NOMO-1 treated with dmso at 0.1 percent for 144 hours (cell line): Measurements from ENCODE around the gene SDK1.
"Not testable (repeated sequence)": the region's sequence is repeated elsewhere in the genome, so short reads cannot be mapped to it uniquely, and the experiment has no call there.

ENCODE experiments used
- DNase-seq: peaks from one replicate; lab custom pipeline; 2025; ENCODE audit not compliant: unreplicated experiment; lab: John Stamatoyannopoulos, UW

The SDK1 gene

DNA sequence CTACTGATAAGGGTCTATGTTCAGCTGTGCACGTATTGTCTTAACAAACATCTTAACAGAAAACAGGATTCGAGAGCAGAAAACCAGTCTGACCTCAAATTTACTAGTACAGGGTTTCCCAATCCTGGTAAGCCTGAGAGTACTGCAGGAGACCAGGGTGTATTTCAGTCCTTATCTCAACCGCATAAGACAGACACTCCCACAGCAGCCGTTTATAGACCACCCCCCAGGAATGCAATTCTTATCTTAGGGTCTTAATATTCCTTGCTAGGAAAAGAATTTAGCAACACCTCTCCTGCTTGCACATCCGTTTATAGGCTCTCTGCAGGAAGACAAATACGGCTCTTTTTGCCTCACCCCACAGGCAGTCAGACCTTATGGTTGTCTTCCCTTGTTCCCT lies 277.3 kb downstream of the SDK1 start:
- DNase-seq: no peak

DNA sequence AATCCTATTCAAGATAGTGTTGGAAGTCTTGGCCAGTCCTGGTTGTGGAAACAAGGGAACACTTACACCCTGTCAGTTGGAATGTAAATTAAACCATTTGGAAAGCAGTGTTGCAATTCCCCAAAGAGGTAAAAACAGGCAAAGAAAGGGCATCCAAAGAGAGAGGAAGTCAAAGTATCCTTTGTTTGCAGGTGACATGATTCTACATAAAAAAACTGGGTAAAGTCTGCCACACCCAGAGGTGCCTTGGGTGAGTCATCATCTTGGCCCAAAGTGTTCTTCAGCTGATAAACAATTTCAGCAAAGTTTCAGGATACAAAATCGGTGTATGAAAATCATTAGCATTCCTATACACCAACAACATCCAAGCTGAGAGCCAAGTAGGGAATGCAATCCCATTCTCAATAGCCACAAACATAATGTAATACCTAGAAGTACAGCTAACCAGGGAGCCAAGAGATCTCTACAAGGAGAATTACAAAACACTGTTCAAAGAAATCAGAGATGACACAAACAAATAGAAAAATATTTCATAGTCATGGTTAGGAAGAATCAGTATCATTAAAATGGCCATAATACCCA lies 278.7 kb downstream of the SDK1 start:
- no peak for DNase-seq

DNA sequence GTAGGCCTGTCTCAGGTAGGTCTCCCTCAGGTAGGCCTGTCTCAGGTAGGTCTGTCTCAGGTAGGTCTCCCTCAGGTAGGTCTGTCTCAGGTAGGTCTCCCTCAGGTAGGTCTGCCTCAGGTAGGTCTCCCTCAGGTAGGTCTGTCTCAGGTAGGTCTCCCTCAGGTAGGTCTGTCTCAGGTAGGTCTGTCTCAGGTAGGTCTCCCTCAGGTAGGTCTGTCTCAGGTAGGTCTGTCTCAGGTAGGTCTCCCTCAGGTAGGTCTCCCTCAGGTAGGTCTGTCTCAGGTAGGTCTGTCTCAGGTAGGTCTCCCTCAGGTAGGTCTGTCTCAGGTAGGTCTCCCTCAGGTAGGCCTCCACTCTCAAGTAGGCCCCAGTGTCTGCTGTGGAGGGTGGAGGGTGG lies 281.1 kb downstream of the SDK1 start:
- not testable (repeated sequence) for DNase-seq

DNA sequence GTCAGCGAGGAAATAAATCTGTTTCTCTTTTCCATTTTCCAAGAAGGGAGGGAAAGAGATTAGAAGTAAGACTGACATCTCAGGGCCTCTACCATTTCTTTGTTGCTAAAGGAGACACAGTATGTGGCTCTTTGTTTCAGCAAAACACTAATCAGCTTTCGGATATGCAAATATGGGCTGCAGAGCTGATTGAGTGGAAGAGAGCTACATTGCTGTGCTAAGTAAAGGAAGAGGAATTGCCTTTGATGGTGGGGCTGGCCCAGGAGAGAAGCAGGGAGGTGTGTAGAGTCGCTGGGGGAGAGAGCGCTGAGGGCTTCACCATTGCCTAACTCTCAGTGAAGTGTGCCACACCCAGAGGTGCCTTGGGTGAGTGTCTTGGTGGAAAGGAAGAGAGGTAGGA lies 284.8 kb downstream of the SDK1 start:
- DNase-seq: no peak

DNA sequence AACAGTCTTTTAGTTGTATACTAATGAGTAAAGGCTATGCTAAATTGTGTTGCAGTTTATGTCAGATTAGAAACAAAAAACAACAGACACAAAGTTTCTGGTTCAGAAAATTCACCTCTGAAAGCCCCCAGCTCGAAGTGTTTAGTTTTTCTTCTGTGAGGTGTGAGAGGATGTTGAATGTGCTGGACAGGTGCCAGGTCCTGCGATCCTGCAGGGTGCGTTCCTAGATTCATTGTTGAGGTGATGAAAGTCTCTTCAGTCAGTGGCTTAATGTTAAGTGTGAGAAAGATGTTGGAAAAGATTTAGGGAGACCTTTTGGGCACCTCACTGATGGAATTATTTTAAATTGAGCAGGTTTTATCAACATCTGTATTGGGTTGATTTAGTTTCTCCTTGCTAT lies 287.3 kb downstream of the SDK1 start:
- no peak for DNase-seq

DNA sequence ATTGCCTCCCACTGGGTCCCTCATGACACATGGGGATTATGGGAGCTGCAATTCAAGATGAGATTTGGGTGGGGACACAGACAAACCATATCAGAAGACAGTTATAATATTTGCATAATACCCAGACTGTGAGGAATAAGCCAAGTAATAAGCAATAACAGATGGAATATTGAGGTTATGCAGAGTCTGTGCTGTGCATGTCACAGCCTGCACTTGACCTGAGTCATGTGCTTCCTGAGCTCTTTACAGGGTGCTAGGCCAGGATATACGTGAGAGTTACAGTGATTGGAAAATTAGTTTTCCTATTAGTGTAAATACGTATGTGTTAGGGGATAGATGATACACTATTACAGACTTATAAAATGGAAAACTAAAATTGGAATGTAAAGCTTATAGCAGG lies 288.7 kb downstream of the SDK1 start:
- DNase-seq: no peak

DNA sequence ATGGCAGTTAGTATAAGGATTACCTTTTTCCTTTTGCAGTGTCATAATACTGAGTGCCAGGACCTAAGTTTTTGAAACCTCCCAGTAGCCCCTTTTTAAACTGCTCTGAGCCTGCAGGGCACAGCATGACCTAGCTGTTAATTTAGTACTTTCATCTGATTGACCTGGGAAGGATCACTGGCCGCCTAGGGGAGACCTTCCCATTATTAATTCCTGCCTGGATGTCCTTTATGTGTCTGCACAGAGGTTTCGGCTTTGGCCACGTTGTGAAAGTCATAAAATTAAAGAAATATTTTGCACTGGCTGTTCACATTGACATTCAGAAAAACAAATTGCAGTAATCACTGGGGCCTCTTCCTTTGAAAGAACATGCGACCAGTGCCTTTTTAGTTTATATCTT lies 290.2 kb downstream of the SDK1 start:
- no peak for DNase-seq

DNA sequence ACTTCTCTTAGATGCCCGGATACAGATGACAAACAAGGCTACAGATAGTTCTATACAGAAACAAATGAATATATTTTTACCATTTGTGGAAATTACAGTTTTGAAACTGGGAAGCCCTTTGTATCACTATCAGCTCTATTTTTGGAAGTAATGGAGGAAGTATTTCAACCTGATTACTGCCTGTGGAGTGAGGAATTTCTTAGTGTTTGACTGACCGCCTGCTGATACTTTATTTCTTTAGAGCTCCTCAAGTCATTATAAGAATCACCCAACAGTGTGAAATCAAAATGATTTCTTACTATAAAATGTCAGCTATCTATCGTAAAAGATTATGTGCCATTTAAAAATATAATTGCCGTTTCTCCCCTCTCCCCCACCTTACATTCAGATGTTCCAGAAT lies 290.9 kb downstream of the SDK1 start:
- DNase-seq: no peak

DNA sequence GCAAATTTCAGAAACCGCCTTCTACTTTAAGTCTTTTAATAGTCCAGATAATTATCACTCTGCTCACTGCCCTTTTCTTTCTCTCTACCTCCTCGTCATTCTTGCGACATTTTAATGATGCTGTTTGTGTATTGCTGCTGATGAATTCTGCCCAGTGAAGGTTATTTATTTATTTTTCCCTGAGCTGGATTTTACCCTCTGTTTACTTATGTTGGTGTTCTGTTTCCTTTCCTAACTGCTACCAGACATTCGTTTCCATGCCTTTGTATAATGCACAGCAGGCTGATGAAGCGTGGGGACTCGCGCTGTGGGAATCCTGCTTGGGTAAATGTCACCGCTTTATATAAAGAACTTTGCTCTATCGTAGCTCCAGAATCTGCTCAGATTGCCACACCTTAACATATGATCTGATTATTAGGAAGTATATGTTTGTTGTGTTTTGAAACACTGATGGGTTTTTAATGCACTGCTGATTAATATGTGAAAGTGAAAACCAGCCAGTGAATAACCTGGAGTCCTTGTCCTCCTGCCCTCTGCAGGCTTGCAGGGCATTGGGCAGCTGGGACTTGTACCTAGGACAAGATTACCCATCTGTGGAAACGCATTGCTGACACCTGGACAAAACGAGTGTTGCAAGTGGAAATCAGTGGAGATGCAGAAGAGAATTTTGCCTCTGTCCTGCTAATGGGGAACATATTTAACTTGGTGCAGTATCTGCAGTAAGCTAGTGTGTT lies 291.5 kb downstream of the SDK1 start:
- DNase-seq: no peak

DNA sequence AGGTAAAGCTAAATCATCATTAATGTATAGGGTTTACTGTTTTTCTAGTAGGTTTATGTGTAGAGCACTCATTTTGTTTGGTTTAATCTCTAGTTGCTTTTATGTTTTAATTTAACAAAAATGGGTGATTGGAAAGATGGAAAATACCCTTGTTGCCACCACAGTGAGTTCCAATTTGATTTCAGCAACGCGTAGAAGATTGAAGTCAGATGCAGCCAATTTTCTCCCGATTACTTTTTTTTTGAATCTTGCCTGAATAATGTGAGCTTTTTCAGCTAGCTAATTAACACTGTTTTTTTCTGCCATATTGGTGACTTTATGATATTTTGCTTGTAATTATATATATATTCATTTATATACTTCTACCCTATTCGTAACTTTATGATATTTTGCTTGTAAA lies 293.8 kb downstream of the SDK1 start:
- no peak for DNase-seq

DNA sequence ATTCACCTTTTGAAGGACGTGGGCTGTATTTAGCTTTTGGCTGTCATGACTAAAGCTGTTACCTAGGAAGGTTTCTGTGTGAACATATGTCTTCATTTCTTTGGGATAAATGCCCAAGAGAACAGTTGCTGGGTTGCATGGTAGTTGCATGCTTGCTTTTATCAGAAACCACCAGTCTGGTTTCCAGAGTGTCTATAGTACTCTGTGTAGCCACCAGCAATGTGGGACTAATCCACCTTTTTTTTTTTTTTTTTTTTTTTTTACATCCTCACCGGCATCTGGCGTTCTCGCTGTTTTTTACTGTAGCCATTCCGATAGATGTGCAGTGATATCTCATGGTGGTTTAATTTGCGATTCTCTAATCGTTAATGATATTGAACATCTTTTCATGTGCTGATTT lies 297.8 kb downstream of the SDK1 start:
- no peak for DNase-seq

DNA sequence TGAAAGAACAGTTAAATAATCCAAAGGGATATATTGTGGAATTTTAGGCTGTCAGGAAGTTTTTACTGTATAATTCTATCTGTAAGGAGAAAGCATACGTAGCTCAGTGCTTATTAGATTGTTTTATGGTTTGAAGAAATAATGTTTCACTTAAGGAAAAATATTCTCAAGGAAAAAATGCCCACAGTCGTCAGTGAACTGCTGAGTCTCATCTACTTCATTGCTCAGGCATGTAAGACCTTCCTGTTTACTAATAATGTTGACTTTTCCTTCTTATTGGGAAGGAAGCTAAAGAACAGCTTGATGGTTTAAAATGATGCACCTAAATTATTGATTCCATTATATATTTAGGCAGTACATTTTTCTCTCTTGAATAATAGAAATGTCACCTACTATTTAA lies 304.2 kb downstream of the SDK1 start:
- DNase-seq: no peak

DNA sequence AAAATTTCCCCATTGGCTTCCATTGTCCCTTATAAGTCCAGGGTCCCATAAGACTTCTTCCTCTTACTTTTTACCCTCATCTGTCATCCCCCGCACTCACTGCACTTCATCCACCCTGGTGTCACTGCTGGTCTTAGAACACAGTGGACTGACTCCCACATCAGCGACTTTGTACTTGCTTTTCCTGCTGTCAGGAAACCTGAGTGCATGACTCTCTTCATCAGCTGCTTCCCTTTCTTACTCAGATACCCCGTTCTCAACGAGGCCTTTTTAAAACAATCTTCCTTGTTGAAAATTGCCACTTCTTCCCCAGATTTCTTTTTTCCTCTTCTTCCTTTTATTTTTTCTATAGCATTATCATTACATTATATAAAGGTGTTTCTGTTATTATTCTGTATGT lies 305.4 kb downstream of the SDK1 start:
- DNase-seq: no peak

DNA sequence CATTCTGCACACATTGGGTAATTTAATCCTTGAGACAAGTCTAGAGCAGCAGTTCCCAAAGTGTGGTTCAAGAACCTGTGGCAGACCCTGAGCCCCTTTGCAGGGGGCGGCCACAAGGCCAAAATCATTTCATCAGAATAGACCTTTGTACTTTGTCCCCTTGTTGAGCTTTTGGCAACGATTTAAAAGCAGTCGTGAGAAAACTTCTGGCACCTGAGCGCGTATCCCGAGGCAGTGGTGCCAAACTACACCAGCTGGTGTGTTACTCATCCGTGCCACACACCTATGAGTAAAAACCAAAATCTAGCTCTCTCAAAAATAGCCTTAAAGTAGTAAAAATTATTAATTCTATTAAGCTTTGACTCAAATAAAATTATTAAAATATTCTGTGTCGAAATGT lies 306.8 kb downstream of the SDK1 start:
- DNase-seq: no peak

DNA sequence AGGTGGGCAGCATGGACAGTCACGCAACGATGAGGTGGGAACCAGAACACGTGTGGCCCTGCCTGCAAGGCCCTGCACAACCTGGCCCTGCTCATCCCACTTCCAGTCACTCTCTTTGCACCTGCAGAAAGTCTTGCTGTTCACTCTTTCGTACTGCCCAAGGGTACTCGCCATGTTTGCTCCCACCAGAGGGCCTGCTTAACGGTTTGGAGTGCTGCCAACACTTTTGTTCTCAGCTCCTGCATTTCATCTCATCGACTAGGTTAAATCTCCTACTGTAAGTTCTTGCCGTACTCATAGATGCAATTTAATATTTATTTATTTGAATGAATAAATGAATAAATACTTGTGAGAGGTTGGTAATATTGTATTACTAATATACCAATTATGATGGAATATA lies 315.3 kb downstream of the SDK1 start:
- DNase-seq: no peak

DNA sequence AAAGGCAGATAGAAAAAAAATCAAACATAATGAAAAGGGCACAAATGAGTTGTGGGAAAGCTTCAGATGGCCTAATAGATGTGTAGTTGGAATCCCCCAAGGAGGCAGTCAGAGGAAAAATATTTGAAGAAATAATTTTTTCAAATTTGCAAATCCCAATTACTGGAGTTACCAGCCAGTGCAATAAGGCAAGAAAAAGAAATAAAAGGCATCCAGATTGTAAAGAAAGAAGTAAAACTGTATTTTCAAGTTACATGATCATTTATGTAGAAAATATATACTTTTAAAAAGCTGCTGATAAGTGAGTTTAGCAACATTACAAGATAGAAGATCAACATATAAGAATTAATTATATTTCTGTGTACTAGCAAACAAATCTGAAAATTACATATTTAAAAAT lies 329.0 kb downstream of the SDK1 start:
- no peak for DNase-seq

DNA sequence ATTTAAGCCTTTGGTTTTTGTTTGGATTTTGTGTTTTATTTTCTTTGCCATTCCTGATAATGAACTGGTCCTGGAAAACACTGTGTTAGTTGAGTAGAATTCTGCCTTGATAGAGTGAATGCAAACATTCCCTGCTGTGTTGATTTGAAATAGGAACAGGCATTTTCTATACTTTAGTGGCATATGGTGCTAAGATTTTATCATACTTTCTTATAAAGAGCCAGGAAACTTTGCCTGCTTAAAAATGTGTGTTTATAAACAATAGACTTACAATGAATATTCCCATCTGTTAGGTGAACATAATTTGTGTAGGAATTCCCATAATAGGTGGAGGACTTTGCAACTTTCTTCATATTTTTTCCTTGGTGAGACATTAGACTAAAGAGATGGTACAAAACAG lies 333.3 kb downstream of the SDK1 start:
- DNase-seq: no peak

DNA sequence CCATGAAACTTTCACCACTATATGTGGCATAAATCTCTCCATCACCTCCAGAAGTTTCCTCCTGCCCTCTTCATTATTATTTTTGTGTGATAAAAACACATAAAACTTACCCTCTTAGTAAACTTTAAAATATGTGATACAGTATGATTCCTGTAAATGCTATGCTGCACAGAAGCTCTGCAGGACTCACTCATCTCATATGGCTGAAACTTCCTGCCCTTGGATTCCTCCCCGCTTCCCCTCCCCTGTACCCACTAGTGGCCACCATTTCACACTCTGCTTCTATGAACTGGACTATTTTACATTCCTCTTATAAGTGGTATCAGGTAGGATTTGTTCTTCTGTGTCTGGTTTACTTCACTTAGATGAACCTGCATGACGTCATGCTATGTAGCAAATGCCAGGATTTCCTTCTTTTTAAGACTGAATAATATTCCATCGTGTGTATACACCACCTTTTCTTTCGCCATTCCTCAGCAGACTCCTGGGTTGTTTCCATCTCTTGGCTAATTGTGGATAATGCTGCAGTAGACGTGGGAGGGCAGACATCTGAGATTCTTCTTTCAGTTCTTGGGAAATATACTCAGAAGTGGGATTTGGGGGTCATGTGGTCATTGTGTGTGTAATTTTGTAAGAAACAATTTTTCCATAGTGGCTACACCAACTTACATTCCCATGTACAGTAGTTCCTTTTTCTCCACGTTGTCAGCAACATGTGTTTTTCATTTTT lies 335.2 kb downstream of the SDK1 start:
- DNase-seq: no peak

DNA sequence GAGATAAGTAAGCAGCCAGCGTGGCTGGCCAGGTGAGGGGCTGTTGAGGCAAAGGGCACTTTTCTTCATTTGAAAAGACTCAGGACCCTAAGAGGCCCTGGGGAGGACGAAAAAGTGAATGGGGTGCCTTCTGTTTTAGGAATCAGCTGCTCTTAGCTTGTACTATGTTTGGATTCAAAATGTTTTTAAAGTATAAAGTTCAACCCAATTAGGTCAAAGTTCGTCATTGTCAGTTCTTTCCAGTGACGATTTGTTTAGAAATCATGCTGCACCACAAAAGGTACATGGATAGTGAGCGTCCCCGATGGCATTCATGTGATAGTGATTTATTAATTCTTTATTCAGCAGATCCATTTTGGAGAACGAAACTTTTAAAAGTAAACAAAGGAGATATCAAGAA lies 338.2 kb downstream of the SDK1 start:
- DNase-seq: no peak

DNA sequence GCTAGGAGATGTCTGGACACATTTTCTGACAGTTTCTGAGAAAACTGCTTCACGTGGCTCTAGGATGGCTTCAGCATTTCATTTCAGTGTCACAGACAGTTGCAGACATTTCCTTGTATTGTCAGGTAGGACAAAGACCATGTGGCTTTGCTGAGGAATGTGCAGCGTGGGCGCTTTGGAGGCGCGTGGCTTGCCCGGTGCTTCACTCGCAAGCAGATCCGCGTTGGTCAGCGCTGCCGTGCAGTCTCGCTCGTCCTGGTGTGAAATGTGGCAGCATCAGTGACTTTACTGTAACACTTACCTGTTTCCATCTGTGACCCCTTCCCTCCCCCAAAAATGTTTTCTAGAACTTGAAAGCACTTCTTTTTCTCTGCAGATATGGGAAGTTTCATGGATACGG lies 340.5 kb downstream of the SDK1 start:
- no peak for DNase-seq

DNA sequence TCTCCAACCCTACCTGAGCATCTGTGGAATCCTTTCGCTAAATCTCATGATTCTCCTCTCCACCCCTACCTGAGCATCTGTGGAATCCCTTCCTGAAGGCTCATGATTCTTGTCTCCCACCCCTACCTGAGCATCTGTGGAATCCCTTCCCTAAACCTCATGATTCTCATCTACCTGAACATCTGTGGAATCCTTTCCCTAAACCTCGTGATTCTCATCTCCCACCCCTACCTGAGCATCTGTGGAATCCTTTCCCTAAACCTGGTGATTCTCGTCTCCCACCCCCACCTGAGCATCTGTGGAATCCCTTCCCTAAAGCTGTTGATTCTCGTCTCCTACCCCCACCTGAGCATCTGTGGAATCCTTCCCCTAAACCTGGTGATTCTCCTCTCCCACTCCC lies 342.0 kb downstream of the SDK1 start:
- no peak for DNase-seq

DNA sequence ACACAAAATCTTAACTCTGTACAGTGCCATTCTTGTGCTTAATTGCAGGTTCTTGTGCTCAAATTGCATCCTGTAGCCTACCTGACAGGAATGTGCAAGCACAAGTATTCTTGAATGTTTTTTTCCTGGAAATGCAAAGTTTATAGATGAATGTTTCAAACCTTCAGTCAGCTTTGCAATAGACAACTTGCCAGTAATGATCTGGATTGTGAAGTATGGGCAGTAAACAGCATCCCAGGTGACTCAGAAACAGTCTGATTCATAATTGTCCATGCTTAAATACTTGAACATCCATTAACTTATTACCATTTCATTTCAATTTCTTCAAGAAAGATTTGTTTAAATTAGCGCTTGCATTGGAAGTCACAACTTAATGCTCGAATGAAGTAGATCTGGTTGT lies 347.2 kb downstream of the SDK1 start:
- no peak for DNase-seq

DNA sequence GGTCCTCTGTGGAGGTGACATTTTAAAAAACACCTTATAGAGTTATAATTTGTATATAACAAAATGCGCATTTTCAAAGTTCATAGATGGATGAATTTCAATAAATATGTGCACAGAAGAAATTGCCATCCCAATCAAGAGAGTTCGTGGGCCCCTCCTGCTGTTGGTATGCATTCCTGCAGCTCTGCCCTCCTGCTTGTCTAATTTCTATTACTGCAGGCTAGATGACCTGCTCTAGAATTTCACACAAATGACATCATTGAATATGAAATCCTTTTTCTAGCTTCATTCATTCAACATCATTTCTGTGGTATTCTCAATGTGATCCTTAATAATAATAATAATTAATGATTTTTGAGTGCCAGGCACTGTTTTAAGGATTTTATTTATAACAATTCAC lies 348.2 kb downstream of the SDK1 start:
- DNase-seq: no peak
